Astrocyte of the cerebellum (primary cell): Measurements from ENCODE around the gene KCNJ5.

ENCODE experiments used
- DNase-seq: peaks from one replicate; pipeline ENCODE4 v3.0.0-alpha.2; 2011; ENCODE audit warnings: low read depth
- H3K4me3 ChIP-seq: 2 replicates; pipeline ENCODE4 v1.5.1; 2011; ENCODE audit warnings: mild to moderate bottlenecking, low read depth, low read length, moderate library complexity
- in situ Hi-C: cut with HindIII; loops from 2 replicates; pipeline ENCODE4 v1.10.0; 2017; ENCODE audit warnings: low sequenced_read_pairs
- TF ChIP-seq, protein P1 (sequence below): IDR thresholded peaks from 2 replicates; pipeline ENCODE4 v1.5.1; 2012; ENCODE audit warnings: low read length, low read depth, moderate library complexity, mild to moderate bottlenecking; ENCODE audit errors: missing control alignments

The KCNJ5 gene

DNA sequence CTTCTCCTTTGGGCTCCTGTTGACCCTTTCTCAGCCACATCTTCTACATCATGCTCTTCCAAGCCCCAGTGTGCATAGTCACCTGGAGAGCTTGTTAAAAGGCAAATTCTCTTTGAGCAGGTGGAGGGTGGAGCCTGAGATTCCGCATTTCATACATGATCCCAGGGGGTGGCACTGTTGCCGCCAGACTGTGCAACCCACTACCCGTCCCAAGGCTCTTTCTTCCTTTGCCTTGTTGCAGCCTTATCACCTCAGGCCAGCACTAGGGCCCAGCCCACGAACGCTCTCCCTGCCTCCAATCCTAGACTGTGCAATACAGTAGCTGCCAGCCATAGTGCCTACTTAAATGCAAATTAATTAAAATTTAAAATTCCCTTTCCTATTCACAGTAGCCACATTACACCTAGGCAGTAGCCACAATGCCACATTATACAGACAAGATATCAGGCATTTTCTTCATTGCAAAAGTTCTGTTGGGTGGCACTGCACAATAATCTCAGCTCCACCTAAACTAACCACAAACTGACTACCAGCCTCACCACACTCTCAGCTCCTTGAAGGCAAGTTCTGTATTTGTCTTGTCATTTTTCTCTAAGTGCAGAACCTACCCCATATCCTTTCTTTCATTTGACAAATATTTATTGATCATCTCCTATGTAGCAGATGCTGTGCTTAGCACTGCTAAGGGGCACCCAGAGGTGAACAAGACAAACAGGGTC lies 4.6 kb upstream of the KCNJ5 start:
- TF ChIP-seq, protein P1, sequence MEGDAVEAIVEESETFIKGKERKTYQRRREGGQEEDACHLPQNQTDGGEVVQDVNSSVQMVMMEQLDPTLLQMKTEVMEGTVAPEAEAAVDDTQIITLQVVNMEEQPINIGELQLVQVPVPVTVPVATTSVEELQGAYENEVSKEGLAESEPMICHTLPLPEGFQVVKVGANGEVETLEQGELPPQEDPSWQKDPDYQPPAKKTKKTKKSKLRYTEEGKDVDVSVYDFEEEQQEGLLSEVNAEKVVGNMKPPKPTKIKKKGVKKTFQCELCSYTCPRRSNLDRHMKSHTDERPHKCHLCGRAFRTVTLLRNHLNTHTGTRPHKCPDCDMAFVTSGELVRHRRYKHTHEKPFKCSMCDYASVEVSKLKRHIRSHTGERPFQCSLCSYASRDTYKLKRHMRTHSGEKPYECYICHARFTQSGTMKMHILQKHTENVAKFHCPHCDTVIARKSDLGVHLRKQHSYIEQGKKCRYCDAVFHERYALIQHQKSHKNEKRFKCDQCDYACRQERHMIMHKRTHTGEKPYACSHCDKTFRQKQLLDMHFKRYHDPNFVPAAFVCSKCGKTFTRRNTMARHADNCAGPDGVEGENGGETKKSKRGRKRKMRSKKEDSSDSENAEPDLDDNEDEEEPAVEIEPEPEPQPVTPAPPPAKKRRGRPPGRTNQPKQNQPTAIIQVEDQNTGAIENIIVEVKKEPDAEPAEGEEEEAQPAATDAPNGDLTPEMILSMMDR, result peak; percentile 35
- H3K4me3 ChIP-seq, result no peak overlapping the region
- in situ Hi-C loops, result loop anchor here (25.0 kb wide), 1 partner anchor 451 kb away; no protein-coding TSS in a partner anchor
- DNase-seq, result no peak

DNA sequence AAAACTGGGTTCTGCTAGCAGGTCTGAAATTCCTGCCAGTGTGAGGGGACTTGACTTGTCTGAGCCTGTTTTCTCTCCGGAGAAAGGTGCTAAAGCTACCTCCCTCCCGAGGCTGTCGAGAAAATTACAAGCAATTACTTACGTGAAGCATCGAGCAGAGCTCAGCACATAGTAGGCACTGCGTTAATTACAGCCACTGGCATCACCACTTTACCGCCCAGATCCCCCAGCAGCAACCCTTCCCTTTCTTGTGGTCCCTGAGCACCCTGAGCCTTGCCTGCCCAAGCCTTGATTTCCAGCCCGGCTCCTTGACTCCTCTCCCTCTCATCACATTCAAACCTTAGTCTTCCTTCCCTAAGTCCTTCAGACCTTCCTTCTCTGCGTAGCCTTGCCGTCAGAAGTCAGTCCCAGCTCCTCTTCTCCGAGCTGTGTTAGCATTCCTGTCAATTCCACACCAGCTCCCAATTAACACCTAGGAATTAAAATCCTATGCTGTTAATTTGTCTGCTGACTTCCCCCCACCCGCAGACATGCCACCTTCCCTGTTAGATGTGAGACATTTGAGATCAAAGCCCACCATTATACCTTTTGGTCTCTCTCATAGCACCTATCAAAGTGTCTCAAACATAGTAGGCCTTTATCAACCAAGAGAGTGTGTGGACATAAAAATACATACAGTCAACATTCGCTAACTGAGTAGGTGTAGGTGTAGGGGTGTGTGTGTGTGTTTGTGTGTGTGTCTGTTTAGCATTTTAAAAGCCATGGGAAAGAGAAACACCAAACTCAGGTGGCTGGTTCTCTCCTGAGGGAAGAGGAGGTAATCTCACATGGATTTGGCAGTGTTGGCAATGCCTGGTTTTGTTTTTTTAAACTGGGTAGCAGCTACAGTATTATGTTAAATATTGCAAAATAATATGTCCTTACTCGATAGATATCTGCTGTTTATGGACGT lies 2.8 kb upstream of the KCNJ5 start:
- TF ChIP-seq, protein P1, result no peak
- in situ Hi-C loops, result loop anchor here (25.0 kb wide), 1 partner anchor 449 kb away; no protein-coding TSS in a partner anchor

DNA sequence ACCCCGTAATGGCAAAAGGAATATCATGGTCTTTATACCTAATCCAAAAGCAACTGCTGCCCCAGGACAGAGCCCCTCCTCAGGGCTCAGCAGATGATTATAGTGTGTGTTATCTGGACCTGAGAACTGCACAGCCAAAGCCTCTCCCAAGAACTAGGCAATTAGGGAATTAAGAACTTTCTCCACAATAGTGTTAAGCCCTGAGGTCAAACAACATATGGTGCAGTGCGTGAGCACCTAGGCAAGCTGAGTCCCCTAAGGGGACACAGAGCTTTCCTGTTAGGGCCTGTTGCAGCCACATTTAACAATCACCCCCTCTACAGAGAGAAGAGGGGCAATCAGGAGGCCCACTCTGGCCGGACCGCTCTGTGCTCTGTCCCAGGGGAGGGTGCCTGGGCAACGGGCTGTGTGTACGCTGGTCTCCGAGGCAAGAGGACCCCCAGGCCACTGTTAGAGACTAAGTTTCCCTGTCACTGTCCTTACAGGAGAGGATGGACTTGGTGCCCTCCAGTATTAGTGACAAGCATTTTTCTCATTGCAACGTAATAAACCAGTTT lies 1.4 kb upstream of the KCNJ5 start:
- no peak overlapping the region for H3K4me3 ChIP-seq
- TF ChIP-seq, protein P1, result no peak
- in situ Hi-C loops, result loop anchor here (25.0 kb wide), 1 partner anchor 448 kb away; no protein-coding TSS in a partner anchor
- no peak for DNase-seq

More for the DNA sequence above, 2.8 kb upstream of the KCNJ5 start:
- DNase-seq, result no peak
- H3K4me3 ChIP-seq, result no peak overlapping the region

DNA sequence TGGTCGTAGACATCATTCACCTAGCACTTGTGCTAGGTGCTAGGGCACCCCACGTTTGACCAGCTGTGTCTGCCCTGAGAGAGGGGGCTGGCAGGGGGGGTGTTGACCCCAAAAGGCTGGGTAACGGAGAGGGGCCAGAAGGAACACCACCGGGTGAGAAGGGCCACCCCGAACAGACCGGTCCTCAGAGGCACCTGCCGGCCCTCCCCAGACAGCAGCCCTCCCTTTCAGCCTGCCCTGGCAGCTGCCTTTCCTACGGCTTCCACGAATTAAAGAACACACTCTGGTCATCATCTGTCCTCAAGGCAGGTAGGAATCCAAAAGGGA lies 977 bp upstream of the KCNJ5 start:
- no peak for DNase-seq
- in situ Hi-C loops, result loop anchor here (25.0 kb wide), 1 partner anchor 447 kb away; no protein-coding TSS in a partner anchor
- peak overlapping the region; percentile 44 for H3K4me3 ChIP-seq
- TF ChIP-seq, protein P1, result no peak

DNA sequence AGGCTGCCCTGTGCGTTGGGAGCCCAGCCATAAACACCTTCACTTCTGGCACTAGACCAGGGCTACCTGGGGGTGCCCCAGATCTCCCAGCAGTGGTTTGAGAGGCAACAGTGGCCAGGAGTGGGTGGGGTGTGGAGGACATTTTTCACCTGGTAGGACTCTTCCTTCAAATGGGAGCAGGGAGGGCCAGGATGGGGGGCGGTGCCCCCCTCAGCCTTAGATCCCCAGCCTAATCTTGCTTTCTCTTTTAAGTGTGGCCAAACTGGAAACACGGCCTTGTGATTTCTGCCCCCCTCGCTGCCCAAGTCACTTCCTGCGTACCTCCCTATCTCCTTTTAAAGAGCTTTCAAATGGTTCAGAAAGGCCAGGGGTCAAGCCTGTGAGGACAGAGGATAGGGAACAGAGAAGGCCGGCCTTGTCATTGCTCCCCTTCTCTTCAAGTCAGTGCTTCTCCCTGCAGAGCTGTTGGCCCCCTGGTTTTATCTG lies 800 bp downstream of the KCNJ5 start:
- in situ Hi-C loops, result loop anchor here (25.0 kb wide), 1 partner anchor 445 kb away; no protein-coding TSS in a partner anchor
- DNase-seq, result no peak
- TF ChIP-seq, protein P1, result no peak
- H3K4me3 ChIP-seq, result no peak overlapping the region
